GM19395 (cell line): ENCODE data around the gene ANP32E.

Experiments
- ATAC-seq: cut with Tn5 transposase; IDR thresholded peaks from one replicate; pipeline ENCODE4 v1.9.1; 2021; ENCODE audit warnings: mild to moderate bottlenecking, moderate library complexity; ENCODE audit not compliant: unreplicated experiment

The ANP32E gene

DNA sequence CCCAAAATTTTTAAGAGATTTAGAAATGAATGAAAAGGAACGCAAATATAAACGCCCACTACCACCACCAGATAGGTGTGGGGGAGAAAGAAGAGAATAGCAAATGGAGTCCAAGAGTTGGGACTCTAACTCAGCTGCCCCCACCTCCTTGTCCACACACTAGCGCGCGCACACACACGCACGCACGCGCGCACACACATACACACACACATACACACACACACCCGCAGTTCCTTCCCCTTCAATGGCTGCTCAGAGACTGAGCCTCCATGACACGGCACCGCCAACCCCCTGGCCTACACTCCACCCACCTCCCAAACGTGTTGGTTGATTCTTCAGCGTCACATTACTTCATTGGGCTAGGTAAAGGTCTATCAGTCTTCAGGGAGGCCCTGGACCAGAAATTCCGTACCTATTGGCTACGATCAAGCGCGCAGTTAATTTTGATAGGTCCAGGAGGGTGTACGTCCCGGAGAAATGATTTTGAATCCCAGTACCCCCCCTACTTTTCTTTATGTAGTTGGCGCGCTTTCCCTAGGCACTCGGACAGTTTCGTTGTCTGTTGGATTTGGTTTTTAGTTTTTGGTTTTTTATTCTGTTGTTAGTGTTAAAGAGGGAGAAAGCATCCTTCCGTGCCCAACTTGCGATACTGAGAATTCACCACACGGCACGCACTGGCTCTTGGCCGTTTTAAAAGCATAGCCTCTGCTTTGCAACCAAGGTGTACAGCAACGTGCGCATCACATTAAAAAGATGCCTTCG is at the start of gene ANP32E:
TSS of gene ANP32E (minus strand) at position 261 of the 762 bp plus-strand sequence. CDS start 326 bp downstream, outside the sequence.
- peak; percentile 86 for ATAC-seq

DNA sequence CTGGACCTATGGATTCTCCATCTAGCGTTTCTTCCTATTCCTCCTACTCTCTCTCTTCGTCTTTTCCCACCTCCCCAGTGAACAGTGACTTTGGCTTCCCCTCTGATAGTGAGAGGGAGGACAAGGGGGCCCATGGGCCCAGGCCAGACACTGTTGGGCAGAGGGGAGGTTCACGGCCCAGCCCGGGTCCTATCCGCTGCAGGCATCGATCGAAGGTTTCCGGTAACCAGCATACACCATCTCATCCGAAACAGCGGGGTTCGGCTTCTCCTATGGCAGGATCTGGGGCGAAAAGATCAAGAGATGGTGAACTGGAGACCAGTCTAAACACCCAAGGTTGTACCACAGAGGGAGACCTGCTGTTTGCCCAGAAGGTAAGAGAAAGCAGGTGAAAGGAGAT is 47.3 kb upstream of the ANP32E start:
- no peak for ATAC-seq

DNA sequence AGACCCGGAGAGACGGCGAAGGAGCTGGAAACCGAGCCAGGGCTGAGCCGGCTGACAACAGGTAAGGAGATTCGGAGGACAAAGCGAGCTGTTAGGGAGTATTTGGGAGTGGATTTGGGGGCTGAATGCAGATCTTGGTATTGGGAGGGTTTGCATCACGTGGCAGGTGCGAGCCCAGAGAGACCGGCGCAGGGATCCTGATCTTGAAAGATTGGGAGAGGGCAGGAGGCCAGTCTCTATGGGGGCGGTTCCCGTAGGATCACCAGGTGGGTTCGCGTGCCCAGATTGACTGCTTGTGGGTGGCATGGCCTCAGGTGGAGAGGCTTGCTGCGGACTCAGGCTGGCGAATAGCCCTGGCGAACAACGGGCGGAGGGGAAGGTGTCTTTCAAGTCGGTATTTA is 46.6 kb upstream of the ANP32E start:
- ATAC-seq, result no peak

DNA sequence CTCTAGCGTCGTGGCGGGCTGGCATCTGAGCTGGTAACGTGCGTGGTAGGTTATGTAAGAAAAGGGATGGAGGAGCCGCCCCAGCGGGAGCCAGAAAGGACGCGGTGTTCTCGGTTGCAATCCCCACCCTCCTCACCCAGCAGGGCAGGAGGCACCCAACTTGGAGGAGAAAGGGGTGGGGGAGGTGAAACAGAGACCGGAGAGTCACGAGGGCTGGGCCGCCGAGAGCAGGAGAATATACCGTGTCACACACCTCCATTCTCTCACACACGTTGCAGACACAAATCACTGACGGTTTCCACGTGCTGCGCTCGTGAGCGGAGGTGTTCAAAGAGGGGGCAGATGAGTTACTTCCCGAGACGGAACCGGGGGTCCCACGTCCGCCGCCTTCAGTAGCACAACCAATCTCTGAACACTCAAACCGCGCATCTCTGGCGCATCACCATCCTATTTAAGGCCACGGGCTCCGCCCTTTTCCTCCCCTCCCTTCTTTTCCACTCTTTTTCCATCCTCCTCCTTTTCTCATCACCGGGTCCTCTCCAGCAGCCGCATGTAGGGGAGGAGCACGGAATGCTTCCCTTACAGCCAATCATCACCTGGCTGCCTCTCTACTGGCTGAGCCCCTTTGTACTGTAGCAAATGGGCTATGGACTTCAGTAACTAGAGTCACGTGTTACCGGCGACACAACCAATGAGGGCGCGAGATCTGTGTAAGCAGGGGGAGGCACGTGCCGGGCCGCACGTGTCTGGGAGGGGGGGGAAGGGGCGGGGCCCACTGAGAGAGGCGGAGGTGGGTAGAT is 46.0 kb upstream of the ANP32E start, which contains the start of gene CIART:
TSS of gene CIART (plus strand) at position 797 of the 800 bp plus-strand sequence. CDS start 714 bp downstream, outside the sequence.
- ATAC-seq, result no peak

DNA sequence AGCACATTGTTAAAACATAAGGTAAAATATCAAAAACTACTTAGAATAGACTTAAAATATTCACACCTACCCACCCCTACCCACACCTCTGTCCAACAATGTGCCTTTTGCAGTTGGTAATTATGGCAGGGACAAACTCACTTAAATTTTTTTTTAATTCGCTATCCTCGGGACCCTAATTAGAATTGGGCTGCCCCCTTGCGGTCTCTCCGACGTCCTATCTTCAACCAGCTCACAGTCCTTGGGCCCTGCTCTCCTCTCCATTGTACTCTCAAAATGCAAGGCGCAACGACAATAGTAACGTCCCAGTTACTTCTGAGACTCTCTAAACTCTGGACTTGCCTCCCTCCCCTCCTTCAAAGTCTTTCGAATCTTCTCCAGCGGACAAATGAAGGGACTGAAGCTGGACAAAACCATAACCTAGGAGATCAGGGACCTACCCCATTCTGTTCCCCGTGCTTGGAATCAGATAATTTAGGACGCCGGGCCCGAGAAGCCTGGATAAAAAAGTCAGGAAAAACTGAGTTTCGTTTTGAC is 45.4 kb upstream of the ANP32E start:
- no peak for ATAC-seq

DNA sequence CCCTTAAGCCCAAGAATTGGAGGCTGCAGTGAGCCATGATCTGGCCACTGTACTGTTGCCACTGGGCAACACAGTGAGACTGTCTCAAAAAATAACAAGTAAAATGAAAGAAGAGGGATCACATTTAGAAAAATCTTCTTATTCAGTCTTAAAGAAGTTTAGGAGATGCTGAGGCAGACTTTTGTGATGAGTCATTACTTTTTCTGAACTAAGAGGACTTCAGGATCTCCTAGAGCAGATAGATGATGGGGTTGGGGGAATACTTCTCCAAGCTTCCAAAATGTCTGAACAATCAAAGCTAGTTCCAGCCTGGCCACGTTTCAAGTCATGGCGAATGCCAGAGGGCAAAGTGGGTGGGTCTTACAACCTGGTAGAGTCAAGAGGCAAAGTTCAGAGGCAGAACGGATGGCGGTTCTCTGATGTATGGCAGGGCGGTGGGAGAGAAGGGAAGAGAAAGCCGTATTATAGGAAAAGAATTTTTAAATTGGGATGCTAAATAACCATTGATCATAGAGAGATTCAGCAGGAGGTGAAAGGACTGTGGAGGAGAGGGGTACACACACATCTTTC is 44.3 kb upstream of the ANP32E start:
- ATAC-seq, result no peak

DNA sequence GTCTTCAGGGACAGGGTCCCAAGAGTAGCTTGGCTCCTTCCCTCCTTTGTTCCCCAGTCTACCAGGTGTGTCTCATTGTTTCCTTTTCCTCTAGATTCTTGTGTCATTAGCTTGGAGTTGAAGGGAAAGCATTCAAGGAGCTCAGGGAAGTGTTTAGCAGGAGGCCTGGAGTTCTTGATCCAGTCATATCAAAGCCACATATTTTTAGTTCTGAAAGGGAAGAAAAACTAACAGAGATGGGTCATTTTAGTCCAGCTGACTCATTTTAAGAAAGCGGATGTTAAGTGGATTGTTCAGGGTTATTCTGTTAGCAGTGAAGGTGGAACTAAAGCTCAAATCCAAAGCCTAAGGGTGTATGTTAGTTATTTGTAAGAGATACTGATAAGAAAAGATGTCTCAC is 37.4 kb upstream of the ANP32E start:
- no peak for ATAC-seq

DNA sequence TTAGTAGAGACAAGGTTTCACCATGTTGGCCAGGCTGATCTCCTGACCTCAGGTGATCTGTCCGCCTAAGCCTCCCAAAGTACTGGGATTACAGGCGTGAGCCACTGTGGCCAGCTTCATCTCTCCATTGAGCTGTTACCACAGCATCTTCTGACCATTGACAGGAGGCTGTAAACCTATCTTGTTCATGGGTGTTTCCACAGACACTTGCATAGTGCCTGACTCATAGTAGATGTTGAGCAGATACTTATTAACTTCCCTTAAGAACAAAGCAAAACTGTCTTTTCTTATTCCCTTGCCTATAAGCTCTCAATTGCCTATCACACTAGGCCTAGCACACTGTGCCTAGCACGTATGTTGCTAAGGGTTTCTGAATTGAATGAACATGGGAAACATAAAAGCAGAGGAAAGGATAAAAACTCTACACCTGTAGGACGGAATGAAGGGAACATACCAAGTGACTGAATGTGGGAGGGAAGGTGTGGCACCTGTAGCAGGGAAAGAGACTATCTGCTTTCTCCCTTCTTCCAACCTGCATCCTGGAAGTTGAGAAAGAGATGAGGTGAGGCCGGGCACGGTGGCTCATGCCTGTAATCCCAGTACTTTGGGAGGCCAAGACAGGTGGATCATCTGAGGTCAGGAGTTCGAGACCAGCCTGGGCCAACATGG is 35.5 kb upstream of the ANP32E start:
- no peak for ATAC-seq

DNA sequence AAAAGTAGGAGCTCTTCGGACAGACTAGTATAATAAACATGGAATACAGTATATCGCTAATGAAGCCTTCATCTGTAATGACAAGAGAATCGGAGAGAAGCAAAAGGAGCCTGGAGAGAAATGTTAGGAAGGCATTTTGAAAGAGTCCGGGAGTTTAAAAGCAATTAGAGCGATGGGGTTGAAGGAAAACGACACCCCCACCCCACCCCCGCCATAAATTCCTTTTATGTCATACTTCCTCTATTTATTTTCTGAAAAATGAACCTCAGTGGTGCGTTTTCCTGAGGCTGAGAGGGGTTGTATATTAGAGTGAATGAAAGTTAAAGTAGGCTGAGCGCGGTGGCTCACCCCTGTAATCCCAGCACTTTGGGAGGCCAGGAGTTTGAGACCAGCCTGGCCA is 33.5 kb upstream of the ANP32E start:
- no peak for ATAC-seq

DNA sequence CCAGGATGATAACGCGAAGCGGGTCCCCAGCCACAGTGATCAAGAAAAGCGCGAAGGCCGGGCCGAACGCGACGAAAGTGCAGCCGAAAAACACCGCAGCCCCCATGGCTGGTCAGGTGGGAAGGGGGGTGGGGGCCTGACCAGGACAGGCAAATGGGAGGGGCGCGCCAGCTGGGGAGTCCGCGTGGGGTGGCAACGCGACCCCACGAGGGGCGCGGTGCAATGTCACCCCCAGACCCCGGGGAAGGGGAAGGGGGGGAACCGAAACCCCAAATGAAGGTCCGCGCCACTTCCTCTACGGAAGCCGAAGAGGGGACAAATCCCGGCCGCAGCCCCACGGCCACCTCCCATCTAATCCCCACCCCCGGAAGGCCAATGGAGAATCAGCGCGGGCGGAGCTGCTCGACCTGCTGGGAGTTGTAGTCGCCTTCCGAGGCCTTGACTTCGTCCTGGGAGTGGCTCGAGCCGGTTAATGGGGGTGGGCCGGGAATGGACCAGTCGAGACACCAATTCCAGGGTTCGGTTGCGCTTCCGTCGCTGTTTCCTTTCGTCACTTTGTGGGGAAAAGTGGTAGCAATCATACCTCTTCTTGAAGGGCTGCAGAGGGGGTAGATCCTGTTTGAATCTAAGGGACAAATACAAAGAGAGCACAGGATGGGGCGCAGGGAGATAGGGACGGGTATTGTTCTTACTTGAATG is 32.9 kb upstream of the ANP32E start, which contains the start of gene APH1A:
TSS of gene APH1A (minus strand) at position 312 of the 699 bp plus-strand sequence. CDS start at position 106, 206 bp downstream.
- ATAC-seq, result peak; percentile 90

DNA sequence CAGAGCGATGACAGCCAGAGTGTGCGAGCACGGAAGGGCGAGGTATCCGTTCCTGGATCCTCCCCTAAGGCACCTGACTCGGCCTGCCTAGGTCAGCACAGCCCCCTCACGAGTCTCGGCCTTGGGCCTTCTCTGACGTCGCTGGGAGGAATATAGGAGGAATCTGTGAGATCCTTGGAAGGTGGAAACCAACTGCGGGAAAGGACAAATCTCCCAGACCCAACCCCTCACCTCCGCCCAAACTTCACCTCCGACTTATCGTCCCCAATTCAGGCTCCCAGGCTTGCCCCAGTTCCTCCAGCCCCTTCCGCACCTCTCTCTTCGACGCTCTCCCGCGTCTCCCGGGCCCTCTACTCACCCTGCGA is 32.4 kb upstream of the ANP32E start:
- no peak for ATAC-seq

DNA sequence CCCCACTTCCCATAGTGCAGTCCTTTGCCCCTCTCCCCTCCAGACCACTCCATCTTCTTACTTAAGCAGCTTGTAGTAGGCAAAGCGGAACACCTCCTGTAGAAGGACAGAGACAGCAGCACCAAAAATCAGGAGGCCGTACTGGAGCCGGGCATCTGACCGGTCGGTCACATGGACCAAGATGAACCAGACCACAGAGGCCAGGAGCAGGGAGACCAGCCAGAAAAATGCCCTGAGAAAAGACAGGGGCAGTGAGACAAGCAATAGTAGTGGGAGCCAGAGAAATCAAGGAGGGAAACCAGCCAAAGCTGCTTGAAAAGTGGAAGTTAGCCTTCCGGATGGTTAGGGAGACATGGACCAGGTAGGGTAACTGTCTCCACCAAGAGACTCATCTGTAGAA is 32.0 kb upstream of the ANP32E start:
- no peak for ATAC-seq

DNA sequence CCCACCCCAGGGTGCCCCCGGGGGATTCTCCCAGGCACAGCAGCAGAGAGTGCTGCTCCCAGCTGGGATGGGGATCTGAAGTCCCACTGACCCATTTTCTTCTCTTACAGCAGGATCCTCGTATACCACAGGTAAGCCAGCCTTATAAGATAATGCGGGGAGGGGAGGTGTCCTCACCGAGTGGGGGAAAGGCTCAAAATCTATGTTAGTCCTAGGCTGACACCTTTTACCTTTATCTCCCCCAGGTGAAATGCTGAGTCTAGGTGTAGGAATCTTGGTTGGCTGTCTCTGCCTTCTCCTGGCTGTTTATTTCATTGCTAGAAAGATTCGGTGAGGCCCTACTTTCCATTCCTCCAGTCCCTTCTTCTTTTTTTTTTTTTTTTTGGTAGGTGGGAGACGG is 27.6 kb upstream of the ANP32E start:
- no peak for ATAC-seq

DNA sequence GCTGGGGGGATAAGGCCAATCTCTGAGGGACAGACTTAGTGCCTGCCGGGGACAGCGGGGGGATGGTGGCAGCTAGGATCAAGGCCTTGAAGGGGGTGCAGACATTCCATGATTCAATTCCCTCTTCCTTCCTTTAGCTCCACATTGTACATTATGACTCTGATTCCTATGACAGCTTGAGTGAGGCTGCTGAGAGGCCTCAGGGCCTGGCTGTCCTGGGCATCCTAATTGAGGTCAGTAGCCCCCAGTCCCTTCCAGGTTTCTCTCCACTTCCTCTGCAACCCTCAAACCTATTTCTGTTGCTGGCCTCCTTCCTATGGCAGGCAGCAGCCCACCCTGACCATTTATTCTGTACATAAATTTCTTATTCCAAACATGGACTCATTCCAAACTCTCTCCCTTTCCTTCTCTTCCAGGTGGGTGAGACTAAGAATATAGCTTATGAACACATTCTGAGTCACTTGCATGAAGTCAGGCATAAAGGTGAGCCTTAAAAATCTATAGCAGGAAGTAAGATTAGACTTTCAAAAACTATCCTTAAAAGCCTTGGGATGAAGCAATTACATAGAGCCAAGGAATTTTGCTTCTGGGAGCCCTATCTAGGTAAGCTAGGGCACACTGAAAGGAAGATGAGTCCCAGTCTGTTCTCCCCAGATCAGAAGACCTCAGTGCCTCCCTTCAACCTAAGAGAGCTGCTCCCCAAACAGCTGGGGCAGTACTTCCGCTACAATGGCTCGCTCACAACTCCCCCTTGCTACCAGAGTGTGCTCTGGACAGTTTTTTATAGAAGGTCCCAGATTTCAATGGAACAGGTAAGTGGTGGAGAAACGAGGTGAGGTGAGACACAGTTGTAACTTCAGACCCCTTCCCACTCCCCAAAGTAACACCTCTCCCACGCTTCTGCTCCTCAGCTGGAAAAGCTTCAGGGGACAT is 26.7 kb upstream of the ANP32E start:
- no peak for ATAC-seq

DNA sequence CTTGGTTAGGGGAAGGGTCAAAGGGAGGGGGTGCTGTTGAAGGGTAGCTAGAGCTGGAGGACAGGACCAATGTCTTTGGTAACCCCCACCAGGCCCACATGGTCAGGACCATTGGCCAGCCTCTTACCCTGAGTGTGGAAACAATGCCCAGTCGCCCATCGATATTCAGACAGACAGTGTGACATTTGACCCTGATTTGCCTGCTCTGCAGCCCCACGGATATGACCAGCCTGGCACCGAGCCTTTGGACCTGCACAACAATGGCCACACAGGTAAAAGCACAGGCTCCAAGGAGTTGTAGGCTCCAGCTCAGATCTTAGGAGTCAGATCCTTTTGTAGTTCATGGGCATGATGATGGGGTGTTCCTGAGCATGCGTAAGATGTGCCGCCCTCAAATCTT is 25.5 kb upstream of the ANP32E start:
- no peak for ATAC-seq

DNA sequence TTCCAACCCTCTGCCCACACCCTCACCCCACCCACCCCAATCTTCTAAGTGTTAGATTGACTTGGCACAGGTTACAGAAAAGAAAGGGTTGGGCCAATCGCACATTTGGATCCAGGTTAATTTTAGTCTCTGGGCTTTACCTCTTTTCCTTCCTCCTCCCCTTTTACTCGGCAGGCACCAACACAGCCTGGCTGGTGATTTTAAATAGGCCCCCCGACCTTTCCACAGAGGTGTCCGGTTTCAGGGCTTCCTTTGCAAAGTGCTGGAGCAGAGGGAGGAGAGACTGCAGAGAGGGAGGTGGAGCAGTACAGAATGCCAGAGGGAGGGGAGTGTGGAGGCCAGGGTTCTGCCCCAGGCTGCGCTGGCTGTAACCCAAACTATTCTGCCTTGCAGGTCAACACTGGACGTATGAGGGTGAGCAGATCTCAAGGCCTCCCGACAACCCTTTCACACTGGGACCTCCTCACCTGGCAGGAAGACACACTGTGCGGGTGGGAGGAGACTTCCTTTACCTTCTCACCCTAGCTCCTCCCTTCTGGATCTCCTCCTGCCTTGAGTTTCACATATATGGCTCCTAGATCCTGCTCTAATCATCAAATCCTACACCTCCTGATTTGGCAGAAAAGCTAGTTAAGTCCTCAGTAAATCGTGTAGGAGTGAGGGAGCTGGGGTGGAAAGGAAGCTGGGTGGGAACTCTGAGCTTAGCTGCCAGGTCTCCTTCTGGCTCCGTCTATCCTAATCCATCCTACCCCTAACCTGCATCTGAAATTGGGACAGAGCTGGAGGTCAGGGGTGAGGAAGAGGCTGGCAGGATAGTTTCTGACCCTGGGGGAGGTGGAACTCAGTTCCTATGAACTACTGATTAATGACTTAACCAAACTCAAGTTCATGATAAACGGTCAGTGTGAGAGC is 24.1 kb upstream of the ANP32E start:
- no peak for ATAC-seq

DNA sequence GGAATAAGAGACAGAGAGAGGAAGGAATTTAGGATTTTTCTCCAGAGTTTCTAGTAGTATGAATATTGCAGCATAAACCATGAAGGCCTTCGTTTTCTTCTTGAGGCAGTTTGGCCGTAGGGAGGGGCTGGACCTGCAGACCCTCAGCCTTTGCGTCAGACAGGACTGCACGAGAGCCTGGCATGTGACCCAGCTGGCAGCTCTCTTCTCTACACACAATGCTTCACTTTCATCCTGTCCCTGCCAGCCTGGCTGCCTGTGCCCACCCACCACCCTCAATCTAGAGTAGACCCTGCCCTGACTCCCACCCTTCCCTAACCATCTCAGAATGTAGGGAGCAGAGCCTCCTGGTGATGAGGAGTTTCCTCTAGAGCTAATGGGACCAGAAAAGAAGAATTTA is 23.3 kb upstream of the ANP32E start:
- no peak for ATAC-seq
